ENCODE results near the gene BDH2.

GRCh38 chr4:103036169-103036568 is 63.5 kb downstream of the BDH2 start:
- TF ChIP-seq POLR2AphosphoS5 (IDR thresholded peaks at IDR 0.05) (no peak), CTCF (IDR thresholded peaks at IDR 0.05) (no peak), EP300 (IDR thresholded peaks at IDR 0.05) (no peak), POLR2A (IDR thresholded peaks at IDR 0.05) (no peak)

Data from upper lobe of left lung (tissue), 4 donors.